HUDEP-2 (cell line): ENCODE results near the gene PODXL2.

ENCODE experiments used
- DNase-seq, 76 experiments: peaks; one replicate each; lab custom pipeline; 2025; ENCODE audit not compliant: unreplicated experiment in 76 of 76; lab: John Stamatoyannopoulos, UW

PODXL2 gene

GRCh38 chr3:127717357-127718244 lies 88.6 kb downstream of the PODXL2 start:
- no peak for DNase-seq

GRCh38 chr3:127718245-127718915 lies 89.4 kb downstream of the PODXL2 start:
- no peak for DNase-seq

- no peak for DNase-seq
These were observed 89.9 kb downstream of the PODXL2 start for GRCh38 chr3:127718916-127719290.

- no peak for DNase-seq
These were observed 90.4 kb downstream of the PODXL2 start for GRCh38 chr3:127719369-127719768.

- DNase-seq = no peak
These were observed 91.3 kb downstream of the PODXL2 start for GRCh38 chr3:127720161-127720823.

- no peak for DNase-seq
These were observed 92.3 kb downstream of the PODXL2 start for GRCh38 chr3:127720985-127721935.

- no peak for DNase-seq
These were observed 93.3 kb downstream of the PODXL2 start for GRCh38 chr3:127722091-127722784.
